Panc1 (cell line): ENCODE data around the gene ULK3.

ENCODE experiments used
- POLR2AphosphoS5 ChIP-seq: IDR thresholded peaks from 2 replicates; pipeline ENCODE4 v1.6.1; 2012; ENCODE audit warnings: mild to moderate bottlenecking, low read depth, low read length, moderate library complexity
- SIN3A ChIP-seq: IDR thresholded peaks from 2 replicates; pipeline ENCODE4 v1.6.1; 2012; ENCODE audit warnings: low read depth, mild to moderate bottlenecking, low read length, moderate library complexity, borderline replicate concordance; ENCODE audit not compliant: insufficient read depth
- TF ChIP-seq, protein P1 (sequence below): fragments of 450-650 bp; IDR thresholded peaks from 2 replicates; pipeline ENCODE4 v1.5.1; 2017; ENCODE audit warnings: mild to moderate bottlenecking

DNA sequence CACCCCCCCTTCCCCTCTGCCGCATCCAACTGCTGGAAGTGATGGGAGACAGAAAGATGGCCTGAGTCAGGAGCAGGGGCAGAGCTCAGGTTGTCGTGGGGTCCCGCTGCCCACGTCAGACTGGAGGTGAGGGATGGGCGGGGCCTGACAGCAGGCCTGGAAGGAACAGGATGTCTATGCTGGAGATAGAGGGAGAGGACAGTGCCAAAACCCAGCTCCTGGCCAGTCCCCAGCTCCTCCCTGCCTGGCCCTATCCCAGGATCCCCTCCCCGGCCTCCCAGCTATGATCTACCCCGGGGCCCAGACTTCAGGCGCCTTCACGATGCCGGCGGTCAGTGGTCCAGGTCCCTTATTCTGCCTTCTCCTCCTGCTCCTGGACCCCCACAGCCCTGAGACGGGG, 30.4 kb downstream of the ULK3 start, which contains the start of gene LMAN1L:
- TF ChIP-seq, protein P1, sequence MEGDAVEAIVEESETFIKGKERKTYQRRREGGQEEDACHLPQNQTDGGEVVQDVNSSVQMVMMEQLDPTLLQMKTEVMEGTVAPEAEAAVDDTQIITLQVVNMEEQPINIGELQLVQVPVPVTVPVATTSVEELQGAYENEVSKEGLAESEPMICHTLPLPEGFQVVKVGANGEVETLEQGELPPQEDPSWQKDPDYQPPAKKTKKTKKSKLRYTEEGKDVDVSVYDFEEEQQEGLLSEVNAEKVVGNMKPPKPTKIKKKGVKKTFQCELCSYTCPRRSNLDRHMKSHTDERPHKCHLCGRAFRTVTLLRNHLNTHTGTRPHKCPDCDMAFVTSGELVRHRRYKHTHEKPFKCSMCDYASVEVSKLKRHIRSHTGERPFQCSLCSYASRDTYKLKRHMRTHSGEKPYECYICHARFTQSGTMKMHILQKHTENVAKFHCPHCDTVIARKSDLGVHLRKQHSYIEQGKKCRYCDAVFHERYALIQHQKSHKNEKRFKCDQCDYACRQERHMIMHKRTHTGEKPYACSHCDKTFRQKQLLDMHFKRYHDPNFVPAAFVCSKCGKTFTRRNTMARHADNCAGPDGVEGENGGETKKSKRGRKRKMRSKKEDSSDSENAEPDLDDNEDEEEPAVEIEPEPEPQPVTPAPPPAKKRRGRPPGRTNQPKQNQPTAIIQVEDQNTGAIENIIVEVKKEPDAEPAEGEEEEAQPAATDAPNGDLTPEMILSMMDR = no peak
- no peak for TF ChIP-seq POLR2AphosphoS5
- TF ChIP-seq SIN3A = no peak
